CD14-positive monocyte (primary cell): ENCODE data around the gene ZNF488. TPM values are rescaled to one million over a fixed set of nuclear protein-coding genes. Genes with fewer than 3 reads are reported as not detected.

Experiments used
- DNase-seq, 3 donors: peaks; one replicate each; pipeline ENCODE4 v3.0.0-alpha.2; 2011 to 2022
- H2AFZ ChIP-seq: 2 replicates; pipeline ENCODE4 v1.6.0; 2012; ENCODE audit warnings: mild to moderate bottlenecking, low read depth, low read length, inconsistent platforms; ENCODE audit not compliant: insufficient read depth, poor library complexity, severe bottlenecking
- H3K27ac ChIP-seq, 2 donors: 1 replicate in 1 of 2; 2 replicates in 1 of 2; pipeline ENCODE4 v1.5.1; 2012 to 2013; ENCODE audit warnings: low read length in 2 of 2, control low read depth in 1 of 2, inconsistent platforms in 1 of 2, low read depth in 1 of 2, mild to moderate bottlenecking in 1 of 2
- H3K27me3 ChIP-seq, 2 donors: one replicate each; pipeline versions ENCODE4 v1.6.0 to v1.6.1; 2011 to 2013; ENCODE audit warnings: low read length in 2 of 2; ENCODE audit not compliant: control insufficient read depth in 2 of 2, insufficient read depth in 2 of 2
- H3K36me3 ChIP-seq, 2 donors: replicated peaks in 1 of 2; 1 replicate in 1 of 2; 2 replicates in 1 of 2; pipeline versions ENCODE4 v1.5.1 to v1.6.1; 2012 to 2013; ENCODE audit warnings: low read length in 2 of 2, control low read depth in 1 of 2, inconsistent platforms in 1 of 2, mild to moderate bottlenecking in 1 of 2; ENCODE audit not compliant: insufficient read depth in 2 of 2, control insufficient read depth in 1 of 2
- H3K4me1 ChIP-seq, 2 donors: 1 replicate in 1 of 2; 2 replicates in 1 of 2; pipeline versions ENCODE4 v1.5.1 to v1.6.1; 2012 to 2013; ENCODE audit warnings: low read length in 2 of 2, control low read depth in 1 of 2, inconsistent platforms in 1 of 2, mild to moderate bottlenecking in 1 of 2, moderate library complexity in 1 of 2; ENCODE audit not compliant: insufficient read depth in 2 of 2, control insufficient read depth in 1 of 2
- H3K4me2 ChIP-seq: replicated peaks from 2 replicates; pipeline ENCODE3; 2012; ENCODE audit warnings: low read length, moderate library complexity, mild to moderate bottlenecking; ENCODE audit not compliant: poor library complexity, severe bottlenecking; ENCODE audit errors: extremely low read depth
- H3K4me3 ChIP-seq, 3 experiments: fragments of 200-600 bp in 1 of 3; sonication (generic) in 1 of 3; replicated peaks in 1 of 3; 1 replicate in 2 of 3; 2 replicates in 1 of 3; pipeline ENCODE4 v1.5.1; 2011 to 2013; ENCODE audit warnings: low read length in 3 of 3, mild to moderate bottlenecking in 3 of 3, control low read depth in 2 of 3, low read depth in 2 of 3, inconsistent platforms in 1 of 3, moderate library complexity in 1 of 3
- H3K79me2 ChIP-seq: 2 replicates; pipeline ENCODE4 v1.6.0; 2012; ENCODE audit warnings: mild to moderate bottlenecking, control low read depth, inconsistent platforms, low read length, moderate library complexity; ENCODE audit not compliant: insufficient read depth
- H3K9ac ChIP-seq: 2 replicates; pipeline ENCODE4 v1.6.0; 2017; ENCODE audit warnings: low read length, mild to moderate bottlenecking; ENCODE audit not compliant: insufficient read depth, poor library complexity, severe bottlenecking
- H3K9me3 ChIP-seq, 2 donors: replicated peaks in 1 of 2; 1 replicate in 1 of 2; 2 replicates in 1 of 2; pipeline versions ENCODE4 v1.5.1 to v1.6.1; 2012 to 2013; ENCODE audit warnings: low read length in 2 of 2, control low read depth in 1 of 2; ENCODE audit not compliant: control insufficient read depth in 1 of 2, insufficient read depth in 1 of 2
- H4K20me1 ChIP-seq: 2 replicates; pipeline ENCODE4 v1.6.0; 2012; ENCODE audit warnings: mild to moderate bottlenecking, low read length, control low read depth, moderate library complexity; ENCODE audit not compliant: insufficient read depth
- H3K27ac Mint-ChIP-seq, 7 donors: one replicate each; pipeline ENCODE4 v1.8.0; 2020; ENCODE audit warnings: mild to moderate bottlenecking in 7 of 7, mixed read lengths in 7 of 7, moderate library complexity in 6 of 7, inconsistent platforms in 2 of 7
- H3K27me3 Mint-ChIP-seq, 3 donors: one replicate each; pipeline ENCODE4 v1.8.0; 2021 to 2022; ENCODE audit warnings: low read depth in 3 of 3, mild to moderate bottlenecking in 3 of 3, mixed read lengths in 3 of 3, moderate library complexity in 3 of 3, inconsistent platforms in 1 of 3
- H3K36me3 Mint-ChIP-seq, 2 donors: one replicate each; pipeline ENCODE4 v1.8.0; 2020; ENCODE audit warnings: mixed read lengths in 2 of 2, inconsistent platforms in 1 of 2, mild to moderate bottlenecking in 1 of 2
- H3K4me1 Mint-ChIP-seq: one replicate; pipeline ENCODE4 v1.8.0; 2020; ENCODE audit warnings: mild to moderate bottlenecking, mixed read lengths
- H3K4me3 Mint-ChIP-seq, 2 donors: one replicate each; pipeline ENCODE4 v1.8.0; 2020; ENCODE audit warnings: mild to moderate bottlenecking in 2 of 2, mixed read lengths in 2 of 2, moderate library complexity in 1 of 2
- H3K9me3 Mint-ChIP-seq, 7 donors: one replicate each; pipeline ENCODE4 v1.8.0; 2020 to 2022; ENCODE audit warnings: mixed read lengths in 7 of 7, mild to moderate bottlenecking in 6 of 7, moderate library complexity in 6 of 7, inconsistent platforms in 2 of 7
- WGBS: methylation state at CpG from one replicate; pipeline ENCODE4 v1.1.5; 2013; ENCODE audit warnings: missing lambda C conversion rate; ENCODE audit not compliant: insufficient coverage; 5-methylcytosine and 5-hydroxymethylcytosine counted together
- intact Hi-C, 2 donors: fragments of 100-400 bp; cut with micrococcal nuclease; formaldehyde crosslinking; loops; one replicate each; pipeline versions ENCODE4 v1.15.0 to v1.15.1; 2023
- polyA plus RNA-seq, 3 donors: library from polyadenylated mRNA; depleted of rRNA in 1 of 3; unstranded in 2 of 3; stranded (reverse) in 1 of 3; fragments of 300-500 nt in 2 of 3; fragments of >200 nt in 1 of 3; fragmentation: Illumina TruSeq in 2 of 3; gene quantifications; 1 replicate in 2 of 3; 2 replicates in 1 of 3; pipeline ENCODE4 v1.2.3, GENCODE V29; 2012 to 2021
- TF ChIP-seq, protein P1 (sequence below): fragments of 200-600 bp; IDR thresholded peaks from one replicate; pipeline ENCODE4 v1.8.0; 2022; ENCODE audit warnings: antibody characterized with exemption, mild to moderate bottlenecking

ZNF488 gene
- polyA plus RNA-seq, 3 donors, result not detected

DNA sequence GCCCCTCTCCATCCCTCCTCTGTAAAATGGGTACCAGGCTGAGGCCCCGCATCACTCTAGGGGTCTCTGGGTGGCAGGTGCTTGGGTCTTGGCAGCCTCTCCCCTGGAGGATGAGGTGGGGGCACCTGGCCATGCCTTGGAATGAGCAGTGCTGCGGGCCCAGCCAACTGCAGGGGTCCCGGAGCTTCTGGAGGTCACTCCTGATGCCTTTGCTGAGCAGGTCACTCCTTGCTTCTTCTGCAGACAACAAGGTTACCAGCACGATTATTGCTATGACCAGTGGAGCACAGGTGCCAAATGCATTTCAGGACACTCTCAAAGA, 22.4 kb upstream of the ZNF488 start:
- peaks cover 7% of the 10 kb centered on the region for H3K4me1 Mint-ChIP-seq
- no peaks in the 10 kb centered on the region for H3K36me3 Mint-ChIP-seq
- TF ChIP-seq, protein P1, sequence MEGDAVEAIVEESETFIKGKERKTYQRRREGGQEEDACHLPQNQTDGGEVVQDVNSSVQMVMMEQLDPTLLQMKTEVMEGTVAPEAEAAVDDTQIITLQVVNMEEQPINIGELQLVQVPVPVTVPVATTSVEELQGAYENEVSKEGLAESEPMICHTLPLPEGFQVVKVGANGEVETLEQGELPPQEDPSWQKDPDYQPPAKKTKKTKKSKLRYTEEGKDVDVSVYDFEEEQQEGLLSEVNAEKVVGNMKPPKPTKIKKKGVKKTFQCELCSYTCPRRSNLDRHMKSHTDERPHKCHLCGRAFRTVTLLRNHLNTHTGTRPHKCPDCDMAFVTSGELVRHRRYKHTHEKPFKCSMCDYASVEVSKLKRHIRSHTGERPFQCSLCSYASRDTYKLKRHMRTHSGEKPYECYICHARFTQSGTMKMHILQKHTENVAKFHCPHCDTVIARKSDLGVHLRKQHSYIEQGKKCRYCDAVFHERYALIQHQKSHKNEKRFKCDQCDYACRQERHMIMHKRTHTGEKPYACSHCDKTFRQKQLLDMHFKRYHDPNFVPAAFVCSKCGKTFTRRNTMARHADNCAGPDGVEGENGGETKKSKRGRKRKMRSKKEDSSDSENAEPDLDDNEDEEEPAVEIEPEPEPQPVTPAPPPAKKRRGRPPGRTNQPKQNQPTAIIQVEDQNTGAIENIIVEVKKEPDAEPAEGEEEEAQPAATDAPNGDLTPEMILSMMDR, result no peak
- peaks cover 0 to 2% (median 0%) of the 10 kb centered on the region in 7 donors for H3K9me3 Mint-ChIP-seq
- Histone ChIP-seq H3K36me3 (no peaks in the 10 kb centered on the region), H3K4me1 (peaks cover 14 to 21% of the 10 kb centered on the region in 2 donors), H3K79me2 (no peaks in the 10 kb centered on the region), H2AFZ (no peak overlapping the region), H3K27ac (no peak overlapping the region), H3K4me2 (no peak overlapping the region), H3K27me3 (no peaks in the 10 kb centered on the region), H3K9me3 (no peaks in the 10 kb centered on the region), H3K9ac (no peak overlapping the region), H3K4me3 (no peak overlapping the region), H4K20me1 (no peaks in the 10 kb centered on the region)
- intact Hi-C loops, result no loop called here
- H3K27me3 Mint-ChIP-seq, result peaks cover 0 to 3% (median 0%) of the 10 kb centered on the region in 3 donors
- WGBS, result 100% methylated on average over 3 of the region's 4 CpGs
- H3K4me3 Mint-ChIP-seq, result no peak overlapping the region
- H3K27ac Mint-ChIP-seq, result no peak overlapping the region
- no peak for DNase-seq

DNA sequence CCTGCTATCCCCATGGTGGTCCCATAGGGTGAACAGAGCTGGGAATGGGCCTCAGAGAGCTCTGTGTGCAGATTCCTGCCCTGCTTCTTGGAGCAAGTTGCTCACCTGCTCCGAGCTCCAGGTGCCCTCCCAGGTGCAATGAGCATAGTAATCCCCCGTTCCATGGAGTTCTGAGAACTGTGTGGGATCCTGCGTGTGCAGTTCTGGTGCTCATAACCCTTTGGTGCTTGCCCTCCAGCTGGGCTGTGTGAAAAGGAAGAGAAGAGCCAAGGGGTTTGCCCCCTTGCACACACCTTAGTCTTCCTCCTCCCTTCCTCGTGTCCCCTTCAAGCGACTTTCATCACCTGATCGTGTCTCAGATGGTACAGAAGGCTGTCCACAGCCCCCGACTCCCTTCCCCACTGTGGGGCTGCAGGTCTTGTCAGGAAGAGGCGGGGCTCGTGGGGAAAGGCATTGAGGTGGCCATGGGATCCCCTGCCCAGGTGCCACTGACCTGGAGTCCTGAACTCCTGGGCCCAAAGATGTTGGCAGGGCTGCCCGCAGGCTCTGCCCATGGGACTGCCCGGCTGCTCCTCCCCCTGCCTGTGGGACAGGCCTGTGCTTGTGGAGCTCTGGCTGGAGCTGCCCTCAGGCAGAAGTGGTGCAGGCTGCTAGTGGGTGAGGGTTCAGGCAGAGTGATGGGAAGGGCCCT, 21.9 kb upstream of the ZNF488 start:
- Histone ChIP-seq H3K4me3 (no peak overlapping the region), H3K27ac (no peak overlapping the region), H3K36me3 (no peaks in the 10 kb centered on the region), H4K20me1 (no peaks in the 10 kb centered on the region), H2AFZ (no peak overlapping the region), H3K9ac (no peak overlapping the region), H3K79me2 (no peaks in the 10 kb centered on the region), H3K4me2 (no peak overlapping the region), H3K27me3 (no peaks in the 10 kb centered on the region), H3K4me1 (peaks cover 14 to 21% of the 10 kb centered on the region in 2 donors), H3K9me3 (no peaks in the 10 kb centered on the region)
- H3K27ac Mint-ChIP-seq, result no peak overlapping the region
- peaks cover 0 to 2% (median 0%) of the 10 kb centered on the region in 7 donors for H3K9me3 Mint-ChIP-seq
- no peak for DNase-seq
- H3K4me3 Mint-ChIP-seq, result no peak overlapping the region
- TF ChIP-seq, protein P1, result no peak
- peaks cover 7% of the 10 kb centered on the region for H3K4me1 Mint-ChIP-seq
- no peaks in the 10 kb centered on the region for H3K36me3 Mint-ChIP-seq
- peaks cover 0 to 4% (median 0%) of the 10 kb centered on the region in 3 donors for H3K27me3 Mint-ChIP-seq
- 92% methylated on average over 6 of the region's 11 CpGs for WGBS
- intact Hi-C loops, result no loop called here
